HG02973 (cell line): Measurements from ENCODE around the gene TAB3.

ENCODE experiments used
- ATAC-seq: cut with Tn5 transposase; IDR thresholded peaks from one replicate; pipeline ENCODE4 v1.9.1; 2021; ENCODE audit warnings: moderate library complexity; ENCODE audit not compliant: unreplicated experiment

TAB3 gene

GRCh38 chrX:30887721-30888120, 1.3 kb downstream of the TAB3 start:
- ATAC-seq, result no peak

GRCh38 chrX:30887288-30887687, 1.8 kb downstream of the TAB3 start:
- no peak for ATAC-seq

- ATAC-seq, result no peak
Observed at GRCh38 chrX:30885136-30885535, 3.9 kb downstream of the TAB3 start.

- no peak for ATAC-seq
Observed at GRCh38 chrX:30883138-30883537, 5.9 kb downstream of the TAB3 start.

- no peak for ATAC-seq
Observed at GRCh38 chrX:30881797-30882196, 7.3 kb downstream of the TAB3 start.

- ATAC-seq, result no peak
Observed at GRCh38 chrX:30881390-30881789, 7.7 kb downstream of the TAB3 start.

GRCh38 chrX:30880058-30880457, 9.0 kb downstream of the TAB3 start:
- no peak for ATAC-seq

GRCh38 chrX:30876367-30876766, 12.7 kb downstream of the TAB3 start:
- no peak for ATAC-seq

- no peak for ATAC-seq
Observed at GRCh38 chrX:30875957-30876356, 13.1 kb downstream of the TAB3 start.

GRCh38 chrX:30874851-30875250, 14.2 kb downstream of the TAB3 start:
- ATAC-seq, result no peak

- ATAC-seq, result no peak
Observed at GRCh38 chrX:30870572-30870971, 18.5 kb downstream of the TAB3 start.

- no peak for ATAC-seq
Observed at GRCh38 chrX:30865612-30866011, 23.4 kb downstream of the TAB3 start.

GRCh38 chrX:30865015-30865414, 24.0 kb downstream of the TAB3 start:
- no peak for ATAC-seq

- ATAC-seq, result no peak
Observed at GRCh38 chrX:30864383-30864785, 24.7 kb downstream of the TAB3 start.

- ATAC-seq, result no peak
Observed at GRCh38 chrX:30863974-30864373, 25.1 kb downstream of the TAB3 start.

GRCh38 chrX:30858098-30858497, 31.0 kb downstream of the TAB3 start:
- ATAC-seq, result no peak

GRCh38 chrX:30851449-30851848, 37.6 kb downstream of the TAB3 start:
- ATAC-seq, result no peak

GRCh38 chrX:30835373-30835772, 53.7 kb downstream of the TAB3 start:
- no peak for ATAC-seq

- ATAC-seq, result no peak
Observed at GRCh38 chrX:30833896-30834295, 55.2 kb downstream of the TAB3 start.

GRCh38 chrX:30831082-30831481, 58.0 kb downstream of the TAB3 start:
- ATAC-seq, result no peak

- no peak for ATAC-seq
Observed at GRCh38 chrX:30830326-30830943, 58.6 kb downstream of the TAB3 start.

- ATAC-seq, result no peak
Observed at GRCh38 chrX:30824275-30824674, 64.8 kb downstream of the TAB3 start.

GRCh38 chrX:30822764-30823163, 66.3 kb downstream of the TAB3 start:
- no peak for ATAC-seq
